Fibroblast of lung (primary cell): ENCODE measurements around the gene CHN2. TPM values are rescaled to one million over a fixed set of nuclear protein-coding genes. Genes with fewer than 3 reads are reported as not detected.

Source experiments
- DNase-seq, 2 donors: peaks; one replicate each; pipeline versions ENCODE4 v3.0.0 to v3.0.0-alpha.2; 2010; ENCODE audit warnings: low read depth in 2 of 2
- H2AFZ ChIP-seq: 2 replicates; pipeline ENCODE4 v1.5.1; 2012; ENCODE audit warnings: low read length, control low read depth, inconsistent platforms
- H3K27ac ChIP-seq: 2 replicates; pipeline ENCODE4 v1.5.1; 2011; ENCODE audit warnings: low read length, control low read depth; ENCODE audit not compliant: insufficient read depth
- H3K27me3 ChIP-seq: 2 replicates; pipeline ENCODE4 v1.5.1; 2011; ENCODE audit warnings: mild to moderate bottlenecking, low read length; ENCODE audit not compliant: control insufficient read depth, insufficient read depth
- H3K36me3 ChIP-seq: 2 replicates; pipeline ENCODE4 v1.5.1; 2011; ENCODE audit warnings: low read length; ENCODE audit not compliant: control insufficient read depth, insufficient read depth
- H3K4me1 ChIP-seq: 2 replicates; pipeline ENCODE4 v1.5.1; 2011; ENCODE audit warnings: low read length; ENCODE audit not compliant: control insufficient read depth, insufficient read depth; ENCODE audit errors: extremely low read depth
- H3K4me2 ChIP-seq: 2 replicates; pipeline ENCODE4 v1.5.1; 2011; ENCODE audit warnings: low read length, control low read depth; ENCODE audit not compliant: insufficient read depth; ENCODE audit errors: extremely low read depth
- H3K4me3 ChIP-seq, 4 experiments: fragments of 200-600 bp in 1 of 4; sonication (generic) in 1 of 4; replicated peaks in 1 of 4; 2 replicates each; pipeline ENCODE4 v1.5.1; 2011 to 2016; ENCODE audit warnings: low read length in 4 of 4, low read depth in 3 of 4, mild to moderate bottlenecking in 3 of 4, control low read depth in 2 of 4, inconsistent platforms in 1 of 4, mixed read lengths in 1 of 4; ENCODE audit not compliant: insufficient read depth in 1 of 4; ENCODE audit errors: control extremely low read depth in 1 of 4
- H3K79me2 ChIP-seq: 2 replicates; pipeline ENCODE4 v1.5.1; 2012; ENCODE audit warnings: mild to moderate bottlenecking, low read length, inconsistent platforms; ENCODE audit not compliant: control insufficient read depth, insufficient read depth
- H3K9ac ChIP-seq: 2 replicates; pipeline ENCODE4 v1.5.1; 2011; ENCODE audit warnings: mild to moderate bottlenecking, low read length, control low read depth; ENCODE audit not compliant: insufficient read depth
- H3K9me3 ChIP-seq: 2 replicates; pipeline ENCODE4 v1.5.1; 2012; ENCODE audit warnings: low read depth, low read length; ENCODE audit not compliant: control insufficient read depth, insufficient read depth
- H4K20me1 ChIP-seq: 2 replicates; pipeline ENCODE4 v1.5.1; 2011; ENCODE audit warnings: low read length; ENCODE audit not compliant: control insufficient read depth, insufficient read depth; ENCODE audit errors: extremely low read depth
- CTCF ChIP-seq, 2 donors: IDR thresholded peaks in 1 of 2; conservative IDR thresholded peaks in 1 of 2; 1 replicate in 1 of 2; 2 replicates in 1 of 2; pipeline ENCODE4 v1.5.1; 2011 to 2012; ENCODE audit warnings: low read length in 2 of 2, control low read depth in 1 of 2, inconsistent platforms in 1 of 2, low read depth in 1 of 2, mild to moderate bottlenecking in 1 of 2
- EZH2 ChIP-seq: IDR thresholded peaks from 2 replicates; pipeline ENCODE4 v1.5.1; 2012; ENCODE audit warnings: low read length, control low read depth, mild to moderate bottlenecking; ENCODE audit errors: missing control alignments
- polyA plus RNA-seq, 2 donors: library from polyadenylated mRNA; depleted of rRNA in 1 of 2; stranded (reverse) in 1 of 2; unstranded in 1 of 2; fragments of >200 nt; gene quantifications; 2 replicates each; pipeline ENCODE4 v1.2.1, GENCODE V29; 2011 to 2012; ENCODE audit warnings: missing spikeins in 1 of 2
- total RNA-seq: library from RNA; depleted of rRNA; stranded (reverse); fragments of >200 nt; gene quantifications from 2 replicates; pipeline ENCODE4 v1.2.1, GENCODE V29; 2014

Gene CHN2
- total and polyA plus RNA-seq, 2 donors (not counting 1 experiment from before 2014, with no cell fraction given) = 0.33 to 0.53 TPM

DNA sequence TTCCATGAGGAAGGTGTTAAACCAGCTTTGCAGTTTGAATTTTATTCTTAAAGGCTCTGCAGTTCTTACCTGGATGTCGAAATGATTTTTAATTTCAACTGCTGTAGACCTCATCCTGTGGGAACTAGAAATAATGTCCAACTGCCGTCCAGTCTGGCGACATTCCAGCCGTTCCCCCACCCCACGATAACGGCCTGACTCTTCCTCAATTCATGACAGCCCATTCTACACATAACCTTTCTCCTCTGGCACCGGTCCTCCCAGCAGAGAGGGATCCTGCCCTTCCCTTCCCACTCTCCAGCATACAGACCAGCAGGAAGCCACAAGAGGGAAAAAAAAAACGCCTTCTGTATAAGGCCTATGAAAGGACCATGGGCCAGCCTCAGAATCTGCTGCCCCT, 317.3 kb downstream of the CHN2 start:
- Histone ChIP-seq H3K4me2 (no peak overlapping the region), H4K20me1 (no peaks in the 10 kb centered on the region), H3K27me3 (no peaks in the 10 kb centered on the region), H3K79me2 (no peaks in the 10 kb centered on the region), H3K4me3 (no peak overlapping the region), H3K9ac (no peak overlapping the region), H3K4me1 (no peaks in the 10 kb centered on the region), H3K9me3 (no peaks in the 10 kb centered on the region), H3K36me3 (no peaks in the 10 kb centered on the region), H3K27ac (no peak overlapping the region), H2AFZ (no peak overlapping the region)
- TF ChIP-seq EZH2 (no peak), CTCF (conservative IDR thresholded peaks at IDR 0.05 in 1 of 2, IDR thresholded peaks at IDR 0.05 in 1 of 2; ENCODE audit: low read depth in 1 of 2, low read length in 2 of 2) (no peak)
- no peak for DNase-seq

DNA sequence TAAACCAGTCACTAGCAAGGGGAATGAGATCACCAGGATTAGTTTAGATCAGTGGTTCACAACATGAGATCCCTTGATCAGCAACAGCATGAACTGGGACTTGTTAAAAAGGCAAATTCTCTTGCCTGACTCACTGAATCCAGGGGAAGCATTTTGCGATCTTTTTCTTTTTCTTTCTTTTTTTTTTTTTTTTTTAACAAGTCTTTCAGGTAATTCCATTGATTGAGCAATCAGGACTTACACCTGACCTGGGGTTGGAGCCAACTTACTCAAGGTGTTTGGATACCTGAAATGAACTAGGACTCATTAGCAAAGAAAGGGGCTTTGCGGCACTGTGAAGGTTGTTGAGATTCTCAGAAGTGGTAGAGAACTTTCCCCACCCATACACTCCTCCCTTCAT, 321.9 kb downstream of the CHN2 start:
- no peak overlapping the region for H3K4me2 ChIP-seq
- H3K79me2 ChIP-seq = no peaks in the 10 kb centered on the region
- no peaks in the 10 kb centered on the region for H3K27me3 ChIP-seq
- H3K4me1 ChIP-seq = no peaks in the 10 kb centered on the region
- no peaks in the 10 kb centered on the region for H4K20me1 ChIP-seq
- H3K36me3 ChIP-seq = no peaks in the 10 kb centered on the region
- no peak for DNase-seq
- no peak for TF ChIP-seq EZH2
- no peak for TF ChIP-seq CTCF (conservative IDR thresholded peaks at IDR 0.05 in 1 of 2, IDR thresholded peaks at IDR 0.05 in 1 of 2; ENCODE audit: low read depth in 1 of 2, low read length in 2 of 2)
- H3K27ac ChIP-seq = no peak overlapping the region
- H3K9ac ChIP-seq = no peak overlapping the region
- no peak overlapping the region for H2AFZ ChIP-seq
- H3K4me3 ChIP-seq = no peak overlapping the region
- no peaks in the 10 kb centered on the region for H3K9me3 ChIP-seq

DNA sequence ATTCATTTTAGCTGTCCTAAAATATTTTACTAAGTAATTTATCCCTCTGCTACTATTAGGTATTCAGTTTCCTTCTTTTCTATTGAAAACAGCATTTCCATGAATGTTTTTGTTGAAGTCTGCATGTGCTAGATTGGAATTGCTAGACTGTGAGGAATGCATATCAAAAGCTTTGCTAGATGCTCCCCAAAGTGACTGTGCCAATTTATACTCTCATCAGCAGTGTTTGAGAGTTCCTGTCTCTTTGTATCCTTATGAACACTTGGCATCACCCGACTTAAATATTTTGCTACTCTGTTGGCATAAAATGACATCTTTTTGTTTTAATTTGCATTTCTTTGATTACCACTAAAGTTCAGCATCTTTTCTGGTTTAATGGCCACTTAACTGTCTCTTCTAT, 324.0 kb downstream of the CHN2 start:
- H3K27me3 ChIP-seq = no peaks in the 10 kb centered on the region
- no peak overlapping the region for H3K4me2 ChIP-seq
- no peak for DNase-seq
- H3K4me3 ChIP-seq = no peak overlapping the region
- H3K9me3 ChIP-seq = no peaks in the 10 kb centered on the region
- H3K79me2 ChIP-seq = no peaks in the 10 kb centered on the region
- H4K20me1 ChIP-seq = no peaks in the 10 kb centered on the region
- no peak for TF ChIP-seq CTCF (conservative IDR thresholded peaks at IDR 0.05 in 1 of 2, IDR thresholded peaks at IDR 0.05 in 1 of 2; ENCODE audit: low read depth in 1 of 2, low read length in 2 of 2)
- no peak for TF ChIP-seq EZH2
- no peaks in the 10 kb centered on the region for H3K4me1 ChIP-seq
- no peak overlapping the region for H3K27ac ChIP-seq
- H2AFZ ChIP-seq = no peak overlapping the region
- no peaks in the 10 kb centered on the region for H3K36me3 ChIP-seq
- no peak overlapping the region for H3K9ac ChIP-seq
